ENCODE results near the gene ARVCF. TPM values are rescaled to one million over a fixed set of nuclear protein-coding genes. Genes with fewer than 3 reads are reported as not detected.

The ARVCF gene
- polyA plus RNA-seq, 1 donor from 2014 or later: 112 TPM

- Histone ChIP-seq H3K36me3 (ENCODE audit: insufficient read depth, low read length) (no peaks in the 10 kb centered on the region), H3K4me3 (ENCODE audit: low read length) (peak overlapping the region; percentile 62), H2AFZ (ENCODE audit: low read depth, low read length) (no peak overlapping the region), H3F3A (ENCODE audit: insufficient read depth, low read length, poor library complexity, severe bottlenecking) (no peaks in the 10 kb centered on the region), H3K4me2 (ENCODE audit: low read length) (peak overlapping the region; percentile 52), H4K20me1 (ENCODE audit: insufficient read depth) (no peaks in the 10 kb centered on the region), H3K9me3 (ENCODE audit: low read length) (no peaks in the 10 kb centered on the region), H3K27me3 (ENCODE audit: insufficient read depth, low read depth, low read length) (peaks cover 21% of the 10 kb centered on the region), H3K9me2 (ENCODE audit: insufficient read depth, low read length) (no peaks in the 10 kb centered on the region), H3K79me2 (replicated peaks; ENCODE audit: insufficient read depth, low read length) (no peaks in the 10 kb centered on the region), H3K27ac (ENCODE audit: low read length) (no peak overlapping the region), H3K9ac (ENCODE audit: low read length) (peak overlapping the region; percentile 54)
- TF ChIP-seq REST (IDR thresholded peaks at IDR 0.05; ENCODE audit: borderline replicate concordance): no peak
These were observed 3.3 kb upstream of the ARVCF start for GRCh38 chr22:20019661-20020532.

GRCh38 chr22:20018001-20018400, 1.4 kb upstream of the ARVCF start:
- H3K4me3 ChIP-seq (ENCODE audit: low read length): peak overlapping the region; percentile 76
- no peaks in the 10 kb centered on the region for H3K9me3 ChIP-seq (ENCODE audit: low read length)
- no peak overlapping the region for H2AFZ ChIP-seq (ENCODE audit: low read depth, low read length)
- no peak overlapping the region for H3K9ac ChIP-seq (ENCODE audit: low read length)
- no peaks in the 10 kb centered on the region for H3K9me2 ChIP-seq (ENCODE audit: insufficient read depth, low read length)
- H3F3A ChIP-seq (ENCODE audit: insufficient read depth, low read length, poor library complexity, severe bottlenecking): no peaks in the 10 kb centered on the region
- no peak for TF ChIP-seq EP300 (conservative IDR thresholded peaks at IDR 0.05; ENCODE audit: poor library complexity, severe bottlenecking)
- TF ChIP-seq EZH2 (IDR thresholded peaks at IDR 0.05; ENCODE audit: borderline replicate concordance, insufficient read depth, low read length, poor library complexity, severe bottlenecking): no peak
- H3K36me3 ChIP-seq (ENCODE audit: insufficient read depth, low read length): no peaks in the 10 kb centered on the region
- H3K27ac ChIP-seq (ENCODE audit: low read length): no peak overlapping the region
- H3K4me2 ChIP-seq (ENCODE audit: low read length): no peak overlapping the region
- H3K27me3 ChIP-seq (ENCODE audit: insufficient read depth, low read depth, low read length): peaks cover 21% of the 10 kb centered on the region
- no peaks in the 10 kb centered on the region for H4K20me1 ChIP-seq (ENCODE audit: insufficient read depth)
- no peaks in the 10 kb centered on the region for H3K79me2 ChIP-seq (replicated peaks; ENCODE audit: insufficient read depth, low read length)

- Histone ChIP-seq H3K79me2 (replicated peaks; ENCODE audit: insufficient read depth, low read length) (no peaks in the 10 kb centered on the region), H3K4me3 (ENCODE audit: low read length) (peak overlapping the region; percentile 76), H3K9me3 (ENCODE audit: low read length) (no peaks in the 10 kb centered on the region), H3K27ac (ENCODE audit: low read length) (peak overlapping the region; percentile 46), H3F3A (ENCODE audit: insufficient read depth, low read length, poor library complexity, severe bottlenecking) (no peaks in the 10 kb centered on the region), H4K20me1 (ENCODE audit: insufficient read depth) (no peaks in the 10 kb centered on the region), H3K36me3 (ENCODE audit: insufficient read depth, low read length) (no peaks in the 10 kb centered on the region), H3K27me3 (ENCODE audit: insufficient read depth, low read depth, low read length) (peaks cover 21% of the 10 kb centered on the region), H2AFZ (ENCODE audit: low read depth, low read length) (no peak overlapping the region), H3K9ac (ENCODE audit: low read length) (peak overlapping the region; percentile 63), H3K9me2 (ENCODE audit: insufficient read depth, low read length) (no peaks in the 10 kb centered on the region), H3K4me2 (ENCODE audit: low read length) (peak overlapping the region; percentile 69)
- no peak for TF ChIP-seq SMC3 (conservative IDR thresholded peaks at IDR 0.05; ENCODE audit: poor library complexity)
- no peak for TF ChIP-seq EZH2 (IDR thresholded peaks at IDR 0.05; ENCODE audit: borderline replicate concordance, insufficient read depth, low read length, poor library complexity, severe bottlenecking)
- TF ChIP-seq CTCF (IDR thresholded peaks at IDR 0.05; ENCODE audit: poor library complexity, severe bottlenecking): no peak
- TF ChIP-seq POLR2AphosphoS5 (IDR thresholded peaks at IDR 0.05): no peak
- TF ChIP-seq RAD21 (conservative IDR thresholded peaks at IDR 0.05): no peak
- no peak for TF ChIP-seq EP300 (conservative IDR thresholded peaks at IDR 0.05; ENCODE audit: poor library complexity, severe bottlenecking)
- TF ChIP-seq MXI1 (conservative IDR thresholded peaks at IDR 0.05; ENCODE audit: poor library complexity, severe bottlenecking): no peak
- no peak for TF ChIP-seq TAF1 (IDR thresholded peaks at IDR 0.05; ENCODE audit: low read depth)
- TF ChIP-seq REST (IDR thresholded peaks at IDR 0.05; ENCODE audit: borderline replicate concordance): no peak
These were observed 967 bp upstream of the ARVCF start for GRCh38 chr22:20017622-20017958.

All from neural cell (in vitro differentiated cells).